Lower lobe of right lung (tissue), 2 donors: ENCODE results near the gene LIN7A. TPM values are rescaled to one million over a fixed set of nuclear protein-coding genes. Genes with fewer than 3 reads are reported as not detected.

ENCODE experiments used
- ATAC-seq, 2 donors: fragments of 200-7000 bp; cut with Tn5 transposase; one replicate each; pipeline ENCODE4 v1.9.1; 2020 to 2022; ENCODE audit warnings: mild to moderate bottlenecking in 2 of 2, moderate library complexity in 2 of 2
- DNase-seq: peaks from one replicate; pipeline ENCODE4 v3.0.0-alpha.2; 2020
- H3K27ac ChIP-seq: fragments of 200-600 bp; one replicate; pipeline ENCODE4 v1.8.0; 2022
- H3K27me3 ChIP-seq: fragments of 200-600 bp; one replicate; pipeline ENCODE4 v1.8.0; 2022; ENCODE audit warnings: low read depth
- H3K36me3 ChIP-seq: fragments of 200-600 bp; one replicate; pipeline ENCODE4 v1.8.0; 2022; ENCODE audit warnings: mild to moderate bottlenecking
- H3K4me1 ChIP-seq: fragments of 200-600 bp; one replicate; pipeline ENCODE4 v1.8.0; 2022
- H3K4me3 ChIP-seq: fragments of 200-600 bp; one replicate; pipeline ENCODE4 v1.8.0; 2022; ENCODE audit warnings: mild to moderate bottlenecking
- H3K9me3 ChIP-seq: fragments of 200-600 bp; one replicate; pipeline ENCODE4 v1.8.0; 2022
- CTCF ChIP-seq: fragments of 200-600 bp; IDR thresholded peaks from one replicate; pipeline ENCODE4 v1.8.0; 2022; ENCODE audit warnings: antibody characterized with exemption, mild to moderate bottlenecking
- intact Hi-C: fragments of 100-400 bp; cut with DNase I; formaldehyde crosslinking; loops from one replicate; pipeline ENCODE4 v1.11.0; 2022
- total RNA-seq: library from RNA; stranded (reverse); fragmentation: NEBNext Ultra II Directional; extraction: Animal tissue kit (Norgen Biotek cat#: 25700); gene quantifications from one replicate; pipeline ENCODE4 v1.2.1, GENCODE V29; 2021
- donor health status: DM: no; HTN: yes; CAD: no; lungs with severe emphysema.

LIN7A gene
- total RNA-seq, 1 donor from 2014 or later, result 14.6 TPM

- TF ChIP-seq CTCF, result no peak
- intact Hi-C loops, result no loop called here
- DNase-seq (no peak), ATAC-seq (no peak)
- no peak overlapping the region for H3K27ac ChIP-seq
- no peaks in the 10 kb centered on the region for H3K36me3 ChIP-seq
- no peaks in the 10 kb centered on the region for H3K27me3 ChIP-seq
- H3K9me3 ChIP-seq, result no peaks in the 10 kb centered on the region
- H3K4me1 ChIP-seq, result no peaks in the 10 kb centered on the region
- no peak overlapping the region for H3K4me3 ChIP-seq
Measured at GRCh38 chr12:80818878-80819277, 118.9 kb downstream of the LIN7A start.

- Histone ChIP-seq H3K27ac (no peak overlapping the region), H3K9me3 (no peaks in the 10 kb centered on the region), H3K27me3 (no peaks in the 10 kb centered on the region), H3K4me1 (no peaks in the 10 kb centered on the region), H3K4me3 (no peak overlapping the region), H3K36me3 (no peaks in the 10 kb centered on the region)
- intact Hi-C loops, result no loop called here
- DNase-seq (no peak), ATAC-seq (no peak)
- no peak for TF ChIP-seq CTCF
Measured at GRCh38 chr12:80815351-80815750, 122.4 kb downstream of the LIN7A start.

GRCh38 chr12:80814453-80814852 lies 123.3 kb downstream of the LIN7A start:
- intact Hi-C loops, result no loop called here
- no peak for DNase-seq

GRCh38 chr12:80813820-80814219 lies 123.9 kb downstream of the LIN7A start:
- no peaks in the 10 kb centered on the region for H3K27me3 ChIP-seq
- no peak for TF ChIP-seq CTCF
- H3K4me1 ChIP-seq, result no peaks in the 10 kb centered on the region
- no peak overlapping the region for H3K4me3 ChIP-seq
- intact Hi-C loops, result no loop called here
- H3K36me3 ChIP-seq, result no peaks in the 10 kb centered on the region
- no peaks in the 10 kb centered on the region for H3K9me3 ChIP-seq
- no peak for ATAC-seq
- no peak overlapping the region for H3K27ac ChIP-seq
- no peak for DNase-seq

More at GRCh38 chr12:80814453-80814852, 123.3 kb downstream of the LIN7A start:
- no peak for TF ChIP-seq CTCF
- ATAC-seq, result no peak
- H3K4me3 ChIP-seq, result no peak overlapping the region
- no peaks in the 10 kb centered on the region for H3K4me1 ChIP-seq
- no peaks in the 10 kb centered on the region for H3K36me3 ChIP-seq
- H3K27ac ChIP-seq, result no peak overlapping the region
- no peaks in the 10 kb centered on the region for H3K27me3 ChIP-seq
- no peaks in the 10 kb centered on the region for H3K9me3 ChIP-seq

- H3K27me3 ChIP-seq, result no peaks in the 10 kb centered on the region
- ATAC-seq (no peak), DNase-seq (no peak)
- TF ChIP-seq CTCF, result no peak
- intact Hi-C loops, result no loop called here
- no peak overlapping the region for H3K4me3 ChIP-seq
- H3K9me3 ChIP-seq, result no peaks in the 10 kb centered on the region
- no peak overlapping the region for H3K27ac ChIP-seq
- H3K36me3 ChIP-seq, result no peaks in the 10 kb centered on the region
- H3K4me1 ChIP-seq, result no peaks in the 10 kb centered on the region
Measured at GRCh38 chr12:80811957-80812708, 125.6 kb downstream of the LIN7A start.
